GM12878 (cell line): ENCODE measurements around the gene TIFAB. TPM values are rescaled to one million over a fixed set of nuclear protein-coding genes. Genes with fewer than 3 reads are reported as not detected.

ENCODE experiments used
- ATAC-seq: fragments of 200-7000 bp; cut with Tn5 transposase; 3 replicates; pipeline ENCODE4 v1.9.1; 2020; ENCODE audit warnings: mild to moderate bottlenecking, moderate library complexity
- BruUV-seq: library from RNA; stranded (reverse); fragments of 400-500 nt; replicated peaks from 2 replicates; lab custom pipeline; 2021; lab: Mats Ljungman, UMichigan
- CTCF ChIA-PET: fragments of 300-600 bp; sonication (Branson Sonifier 250); formaldehyde crosslinking; extraction: SDS; loops from one replicate; lab custom pipeline; 2021; ENCODE audit warnings: inconsistent platforms; lab: Yijun Ruan, JAX
- POLR2A ChIA-PET: fragments of 350-600 bp; formaldehyde crosslinking; extraction: SDS; loops from one replicate; lab custom pipeline; 2021; ENCODE audit warnings: inconsistent platforms; lab: Charles Lee
- RAD21 ChIA-PET: fragments of 300-600 bp; sonication (Branson Sonifier 250); formaldehyde crosslinking; loops from one replicate; lab custom pipeline; 2023; ENCODE audit warnings: antibody characterized with exemption; ENCODE audit not compliant: unreplicated experiment; lab: Charles Lee
- SMC1A ChIA-PET: fragments of 300-600 bp; sonication (Branson Sonifier 250); formaldehyde crosslinking; loops from one replicate; lab custom pipeline; 2023; ENCODE audit not compliant: unreplicated experiment, uncharacterized antibody; lab: Charles Lee
- DNase-seq: peaks from one replicate; pipeline ENCODE4 v3.0.0-alpha.2; 2011; ENCODE audit warnings: low read depth, low spot score
- FAIRE-seq: peaks from 3 replicates; lab custom pipeline; 2011; peaks lifted over from hg19 to GRCh38; lab: Jason Lieb, UNC
- H2AFZ ChIP-seq: 2 replicates; pipeline ENCODE4 v1.6.0; 2011; ENCODE audit warnings: low read depth, low read length, control low read depth; ENCODE audit not compliant: control insufficient read depth
- H3K27ac ChIP-seq: 2 replicates; pipeline ENCODE4 v1.5.1; 2011; ENCODE audit warnings: control low read depth; ENCODE audit not compliant: control insufficient read depth, insufficient read depth
- H3K27me3 ChIP-seq, 2 experiments: replicated peaks in 1 of 2; 2 replicates each; pipeline versions ENCODE4 v1.6.0 to v1.6.1; 2011; ENCODE audit warnings: low read length in 1 of 2; ENCODE audit not compliant: control insufficient read depth in 2 of 2, insufficient read depth in 2 of 2
- H3K36me3 ChIP-seq, 2 experiments: 2 replicates each; pipeline ENCODE4 v1.5.1; 2011; ENCODE audit warnings: low read length in 1 of 2; ENCODE audit not compliant: control insufficient read depth in 2 of 2, insufficient read depth in 2 of 2
- H3K4me1 ChIP-seq: 2 replicates; pipeline ENCODE4 v1.6.1; 2011; ENCODE audit warnings: mild to moderate bottlenecking, low read length, moderate library complexity, mixed read lengths; ENCODE audit not compliant: control insufficient read depth, insufficient read depth
- H3K4me2 ChIP-seq: 2 replicates; pipeline ENCODE4 v1.6.0; 2011; ENCODE audit warnings: control low read depth; ENCODE audit not compliant: control insufficient read depth, insufficient read depth
- H3K4me3 ChIP-seq: fragments of 200-600 bp; sonication (generic); 2 replicates; pipeline ENCODE4 v1.5.1; 2016
- H3K79me2 ChIP-seq: 2 replicates; pipeline ENCODE4 v1.6.0; 2011; ENCODE audit warnings: low read length; ENCODE audit not compliant: control insufficient read depth, insufficient read depth
- H3K9ac ChIP-seq: 2 replicates; pipeline ENCODE4 v1.8.0; 2011; ENCODE audit warnings: low read length, control low read depth, mixed read lengths; ENCODE audit not compliant: control insufficient read depth, insufficient read depth
- H3K9me3 ChIP-seq: replicated peaks from 3 replicates; pipeline ENCODE4 v1.5.1; 2011; ENCODE audit warnings: mild to moderate bottlenecking, low read length; ENCODE audit not compliant: control insufficient read depth, insufficient read depth
- H4K20me1 ChIP-seq: 2 replicates; pipeline ENCODE4 v1.6.0; 2011; ENCODE audit not compliant: control insufficient read depth, insufficient read depth
- JUNB ChIP-seq: IDR thresholded peaks from 2 replicates; pipeline ENCODE4 v1.6.1; 2016; ENCODE audit warnings: antibody characterized with exemption, mild to moderate bottlenecking
- JUND ChIP-seq: IDR thresholded peaks from 2 replicates; pipeline ENCODE4 v1.6.1; 2012; ENCODE audit warnings: low read depth, mild to moderate bottlenecking, low read length, improper control_type of control experiment, moderate library complexity
- NFIC ChIP-seq: IDR thresholded peaks from 2 replicates; pipeline ENCODE4 v1.6.1; 2012; ENCODE audit warnings: low read depth, mild to moderate bottlenecking, inconsistent platforms, low read length, moderate library complexity
- NFYA ChIP-seq: IDR thresholded peaks from 2 replicates; pipeline ENCODE4 v1.6.1; 2011; ENCODE audit warnings: low read depth, mild to moderate bottlenecking, low read length, improper control_type of control experiment, borderline replicate concordance
- RFX5 ChIP-seq: IDR thresholded peaks from 2 replicates; pipeline ENCODE4 v1.6.1; 2011; ENCODE audit warnings: low read depth, low read length, improper control_type of control experiment
- TAF1 ChIP-seq: IDR thresholded peaks from 2 replicates; pipeline ENCODE4 v1.6.1; 2011; ENCODE audit warnings: mild to moderate bottlenecking, low read depth, low read length, borderline replicate concordance
- TCF12 ChIP-seq: IDR thresholded peaks from 2 replicates; pipeline ENCODE4 v1.6.1; 2011; ENCODE audit warnings: low read depth, mild to moderate bottlenecking, low read length
- WGBS: methylation state at CpG from one replicate; pipeline ENCODE4 v1.1.6; 2016; ENCODE audit warnings: low lambda C conversion rate; ENCODE audit not compliant: insufficient replicate concordance, insufficient coverage; ENCODE audit errors: missing lambda C conversion rate; 5-methylcytosine and 5-hydroxymethylcytosine counted together
- in situ Hi-C: fragments of 300-500 bp; cut with MboI; formaldehyde crosslinking; loops from 9 replicates; pipeline ENCODE4 v1.14.3; 2018; ENCODE audit warnings: mixed read lengths
- intact Hi-C: fragments of 100-400 bp; cut with micrococcal nuclease; formaldehyde crosslinking; loops from one replicate; pipeline ENCODE4 v1.14.2; 2022; ENCODE audit not compliant: unreplicated experiment
- polyA plus RNA-seq, 11 experiments: library from polyadenylated mRNA; depleted of rRNA in 4 of 11; unstranded in 6 of 11; stranded (reverse) in 5 of 11; fragments of >200 nt; fragmentation: Nextera tagmentation in 4 of 11; fragmentation: Illumina TruSeq in 1 of 11; extraction: Ambion mirVana in 4 of 11; extraction: Trizol in 1 of 11; gene quantifications; 1 replicate in 1 of 11; 2 replicates in 10 of 11; pipeline versions ENCODE4 v1.2.1 to v1.2.3, GENCODE V29; 2011 to 2016; ENCODE audit warnings: inconsistent platforms in 2 of 11, missing spikeins in 2 of 11, low read depth in 1 of 11
- total RNA-seq, 4 experiments: library from RNA; depleted of rRNA in 3 of 4; stranded (reverse); fragments of >200 nt in 3 of 4; fragmentation: Illumina TruSeq in 1 of 4; extraction: Trizol in 1 of 4; gene quantifications; 2 replicates each; pipeline versions ENCODE4 v1.2.1 to v1.2.3, GENCODE V29; 2013 to 2021
- TF ChIP-seq, protein P1 (sequence below): fragments of 450-650 bp; IDR thresholded peaks from 2 replicates; pipeline ENCODE4 v1.6.1; 2016; ENCODE audit warnings: mild to moderate bottlenecking
- TF ChIP-seq, protein P2 (sequence below): IDR thresholded peaks from 2 replicates; pipeline ENCODE4 v1.6.1; 2012; ENCODE audit warnings: low read length, inconsistent platforms
- TF ChIP-seq, protein P3 (sequence below): fragments of 450-650 bp; conservative IDR thresholded peaks from 2 replicates; pipeline ENCODE4 v1.6.1; 2017; ENCODE audit warnings: mild to moderate bottlenecking, moderate library complexity
- TF ChIP-seq, protein P4 (sequence below): IDR thresholded peaks from 2 replicates; pipeline ENCODE4 v1.6.1; 2012; ENCODE audit warnings: low read depth, low read length, improper control_type of control experiment

TIFAB gene
- total and polyA plus RNA-seq, 10 of the 15 experiments (the other 5 are each of a cell fraction or from before 2014, with no cell fraction given): not detected

DNA sequence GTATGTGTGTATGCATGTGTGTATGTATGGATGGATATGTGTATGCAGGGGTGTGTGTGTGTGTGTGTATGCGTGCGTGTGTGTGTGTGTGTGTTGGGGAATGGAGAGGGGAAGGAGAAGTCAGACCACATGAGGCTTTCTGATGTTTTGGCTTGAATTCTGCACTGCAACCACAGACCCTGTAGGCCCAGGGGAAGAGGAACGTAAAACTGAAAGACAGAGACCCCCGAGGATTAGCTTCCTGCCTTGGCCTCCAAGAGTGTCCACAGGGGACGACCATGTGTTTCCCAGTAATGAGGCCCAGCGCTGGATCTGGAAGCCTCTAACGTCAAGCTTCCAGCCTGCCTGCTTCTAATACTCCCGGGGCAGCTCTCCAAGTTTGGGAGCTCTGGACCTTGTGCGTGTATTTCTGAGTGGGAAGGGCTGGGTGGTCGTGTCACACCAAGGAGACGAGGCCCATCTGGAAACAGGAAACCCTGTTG lies 10.8 kb downstream of the TIFAB start:
- no TSS peak for BruUV-seq

More for the DNA sequence above, 10.8 kb downstream of the TIFAB start:
- H4K20me1 ChIP-seq: no peaks in the 10 kb centered on the region
- peaks cover 22% of the 10 kb centered on the region for H3K4me1 ChIP-seq
- H3K4me2 ChIP-seq: no peak overlapping the region
- TF ChIP-seq, protein P1, sequence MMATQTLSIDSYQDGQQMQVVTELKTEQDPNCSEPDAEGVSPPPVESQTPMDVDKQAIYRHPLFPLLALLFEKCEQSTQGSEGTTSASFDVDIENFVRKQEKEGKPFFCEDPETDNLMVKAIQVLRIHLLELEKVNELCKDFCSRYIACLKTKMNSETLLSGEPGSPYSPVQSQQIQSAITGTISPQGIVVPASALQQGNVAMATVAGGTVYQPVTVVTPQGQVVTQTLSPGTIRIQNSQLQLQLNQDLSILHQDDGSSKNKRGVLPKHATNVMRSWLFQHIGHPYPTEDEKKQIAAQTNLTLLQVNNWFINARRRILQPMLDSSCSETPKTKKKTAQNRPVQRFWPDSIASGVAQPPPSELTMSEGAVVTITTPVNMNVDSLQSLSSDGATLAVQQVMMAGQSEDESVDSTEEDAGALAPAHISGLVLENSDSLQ: no peak
- TF ChIP-seq JUND (no peak), NFYA (no peak), TCF12 (no peak), RFX5 (no peak), TAF1 (no peak), NFIC (no peak), JUNB (no peak)
- TF ChIP-seq, protein P2, sequence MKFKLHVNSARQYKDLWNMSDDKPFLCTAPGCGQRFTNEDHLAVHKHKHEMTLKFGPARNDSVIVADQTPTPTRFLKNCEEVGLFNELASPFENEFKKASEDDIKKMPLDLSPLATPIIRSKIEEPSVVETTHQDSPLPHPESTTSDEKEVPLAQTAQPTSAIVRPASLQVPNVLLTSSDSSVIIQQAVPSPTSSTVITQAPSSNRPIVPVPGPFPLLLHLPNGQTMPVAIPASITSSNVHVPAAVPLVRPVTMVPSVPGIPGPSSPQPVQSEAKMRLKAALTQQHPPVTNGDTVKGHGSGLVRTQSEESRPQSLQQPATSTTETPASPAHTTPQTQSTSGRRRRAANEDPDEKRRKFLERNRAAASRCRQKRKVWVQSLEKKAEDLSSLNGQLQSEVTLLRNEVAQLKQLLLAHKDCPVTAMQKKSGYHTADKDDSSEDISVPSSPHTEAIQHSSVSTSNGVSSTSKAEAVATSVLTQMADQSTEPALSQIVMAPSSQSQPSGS: no peak
- TF ChIP-seq, protein P3, sequence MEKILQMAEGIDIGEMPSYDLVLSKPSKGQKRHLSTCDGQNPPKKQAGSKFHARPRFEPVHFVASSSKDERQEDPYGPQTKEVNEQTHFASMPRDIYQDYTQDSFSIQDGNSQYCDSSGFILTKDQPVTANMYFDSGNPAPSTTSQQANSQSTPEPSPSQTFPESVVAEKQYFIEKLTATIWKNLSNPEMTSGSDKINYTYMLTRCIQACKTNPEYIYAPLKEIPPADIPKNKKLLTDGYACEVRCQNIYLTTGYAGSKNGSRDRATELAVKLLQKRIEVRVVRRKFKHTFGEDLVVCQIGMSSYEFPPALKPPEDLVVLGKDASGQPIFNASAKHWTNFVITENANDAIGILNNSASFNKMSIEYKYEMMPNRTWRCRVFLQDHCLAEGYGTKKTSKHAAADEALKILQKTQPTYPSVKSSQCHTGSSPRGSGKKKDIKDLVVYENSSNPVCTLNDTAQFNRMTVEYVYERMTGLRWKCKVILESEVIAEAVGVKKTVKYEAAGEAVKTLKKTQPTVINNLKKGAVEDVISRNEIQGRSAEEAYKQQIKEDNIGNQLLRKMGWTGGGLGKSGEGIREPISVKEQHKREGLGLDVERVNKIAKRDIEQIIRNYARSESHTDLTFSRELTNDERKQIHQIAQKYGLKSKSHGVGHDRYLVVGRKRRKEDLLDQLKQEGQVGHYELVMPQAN: no peak
- TF ChIP-seq, protein P4, sequence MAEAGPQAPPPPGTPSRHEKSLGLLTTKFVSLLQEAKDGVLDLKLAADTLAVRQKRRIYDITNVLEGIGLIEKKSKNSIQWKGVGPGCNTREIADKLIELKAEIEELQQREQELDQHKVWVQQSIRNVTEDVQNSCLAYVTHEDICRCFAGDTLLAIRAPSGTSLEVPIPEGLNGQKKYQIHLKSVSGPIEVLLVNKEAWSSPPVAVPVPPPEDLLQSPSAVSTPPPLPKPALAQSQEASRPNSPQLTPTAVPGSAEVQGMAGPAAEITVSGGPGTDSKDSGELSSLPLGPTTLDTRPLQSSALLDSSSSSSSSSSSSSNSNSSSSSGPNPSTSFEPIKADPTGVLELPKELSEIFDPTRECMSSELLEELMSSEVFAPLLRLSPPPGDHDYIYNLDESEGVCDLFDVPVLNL: no peak
- ChIA-PET CTCF (interaction anchor here (0.7 to 5.7 kb wide), 4 partner anchors 16 to 21 kb away, joined by 3 to 48 read pairs (median 8); no protein-coding TSS in a partner anchor), SMC1A (interaction anchor here (1.1 to 3.6 kb wide), 4 partner anchors 8 to 24 kb away, joined by 3 to 14 read pairs (median 4); no protein-coding TSS in a partner anchor), RAD21 (no interaction called here), POLR2A (interaction anchor here (0.6 to 1.0 kb wide), 2 partner anchors 21 to 48 kb away, joined by 3 to 7 read pairs; no protein-coding TSS in a partner anchor)
- no peaks in the 10 kb centered on the region for H3K36me3 ChIP-seq
- no peak overlapping the region for H3K4me3 ChIP-seq
- no peak overlapping the region for H2AFZ ChIP-seq
- 13% methylated on average over 11 of the region's 11 CpGs for WGBS
- 0 out of 4 replicates have a peak, but pooled peaks cover 0 to 1% of the 10 kb centered on the region in 2 experiments for H3K27me3 ChIP-seq
- H3K27ac ChIP-seq: no peak overlapping the region
- no peaks in the 10 kb centered on the region for H3K9me3 ChIP-seq
- ATAC-seq (no peak), FAIRE-seq (no peak), DNase-seq (no peak)
- no peak overlapping the region for H3K9ac ChIP-seq
- intact Hi-C loops: no loop called here
- H3K79me2 ChIP-seq: no peaks in the 10 kb centered on the region
- in situ Hi-C loops: no loop called here
